ENCODE results near the gene SOBP. TPM values are rescaled to one million over a fixed set of nuclear protein-coding genes. Genes with fewer than 3 reads are reported as not detected.

Gene SOBP
- polyA plus RNA-seq, 2 of the 4 experiments (the other 2 are of a cell fraction): 0.18 to 0.53 TPM

DNA sequence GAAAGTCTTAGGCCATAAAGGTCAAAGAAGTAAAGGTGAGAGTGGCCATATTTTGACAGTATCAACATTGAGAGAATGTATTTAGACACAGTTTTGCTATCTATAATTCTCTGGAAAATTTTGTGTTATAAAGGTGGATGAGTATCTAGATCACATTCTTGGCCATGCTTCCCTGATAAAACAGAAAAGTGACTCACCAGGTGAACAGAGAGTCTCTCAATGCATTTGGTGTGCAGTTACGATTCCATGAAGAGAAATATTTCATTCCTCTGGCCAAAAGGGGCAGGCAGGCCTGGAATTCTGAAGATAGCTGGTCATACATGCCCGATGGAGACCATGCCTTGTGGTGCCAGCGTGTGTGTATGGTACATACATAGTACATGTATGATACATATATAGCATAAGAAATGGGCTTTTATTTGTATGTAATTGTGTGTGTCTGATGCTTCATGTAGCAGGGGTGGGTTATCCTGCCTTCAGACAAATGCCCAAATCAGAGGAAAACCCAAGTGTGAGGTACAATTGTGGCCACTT lies 164.0 kb downstream of the SOBP start:
- no peaks in the 10 kb centered on the region for H3K4me1 ChIP-seq
- POLR2A ChIA-PET: no interaction called here

DNA sequence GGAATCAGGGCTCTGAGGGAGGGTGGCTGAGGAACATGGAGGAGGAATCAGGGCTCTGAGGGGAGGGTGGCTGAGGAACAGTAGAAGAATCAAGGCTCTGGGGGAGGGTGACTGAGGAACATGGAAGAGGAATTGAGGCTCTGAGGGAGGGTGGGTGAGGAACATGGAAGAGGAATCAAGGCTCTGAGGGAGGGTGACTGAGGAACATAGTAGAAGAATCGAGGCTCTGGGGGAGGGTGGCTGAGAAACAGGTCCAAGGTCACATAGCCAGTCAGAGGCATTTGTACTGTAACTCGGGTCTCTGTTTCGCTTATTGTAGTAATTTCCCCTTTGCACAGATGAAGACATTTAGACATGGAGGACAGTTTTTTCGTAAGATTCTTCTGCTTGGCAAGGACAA lies 164.8 kb downstream of the SOBP start:
- ChIA-PET CTCF (no interaction called here), POLR2A (no interaction called here)
- Histone ChIP-seq H3K4me2 (no peak overlapping the region), H3K4me1 (no peaks in the 10 kb centered on the region), H3K27ac (no peak overlapping the region), H3K4me3 (no peak overlapping the region), H3K9me3 (no peaks in the 10 kb centered on the region)
- FAIRE-seq (no peak), ATAC-seq (no peak), DNase-seq (ENCODE audit: low read depth in 1 of 2, low spot score in 1 of 2) (no peak)
- WGBS (ENCODE audit: missing lambda C conversion rate): 65% methylated on average over 4 of the region's 4 CpGs
- TF ChIP-seq EP300 (IDR thresholded peaks at IDR 0.05): no peak
- no peak for TF ChIP-seq HDAC2 (IDR thresholded peaks at IDR 0.05)
- TF ChIP-seq RAD21 (conservative IDR thresholded peaks at IDR 0.05 in 1 of 2, IDR thresholded peaks at IDR 0.05 in 1 of 2): no peak
- TF ChIP-seq ESRRA (IDR thresholded peaks at IDR 0.05; ENCODE audit: borderline replicate concordance, low read length): no peak
- TF ChIP-seq SREBF2 (IDR thresholded peaks at IDR 0.05): no peak
- TF ChIP-seq ZFP36 (IDR thresholded peaks at IDR 0.05; ENCODE audit: borderline replicate concordance, partially characterized antibody): no peak
- TF ChIP-seq, protein P1, sequence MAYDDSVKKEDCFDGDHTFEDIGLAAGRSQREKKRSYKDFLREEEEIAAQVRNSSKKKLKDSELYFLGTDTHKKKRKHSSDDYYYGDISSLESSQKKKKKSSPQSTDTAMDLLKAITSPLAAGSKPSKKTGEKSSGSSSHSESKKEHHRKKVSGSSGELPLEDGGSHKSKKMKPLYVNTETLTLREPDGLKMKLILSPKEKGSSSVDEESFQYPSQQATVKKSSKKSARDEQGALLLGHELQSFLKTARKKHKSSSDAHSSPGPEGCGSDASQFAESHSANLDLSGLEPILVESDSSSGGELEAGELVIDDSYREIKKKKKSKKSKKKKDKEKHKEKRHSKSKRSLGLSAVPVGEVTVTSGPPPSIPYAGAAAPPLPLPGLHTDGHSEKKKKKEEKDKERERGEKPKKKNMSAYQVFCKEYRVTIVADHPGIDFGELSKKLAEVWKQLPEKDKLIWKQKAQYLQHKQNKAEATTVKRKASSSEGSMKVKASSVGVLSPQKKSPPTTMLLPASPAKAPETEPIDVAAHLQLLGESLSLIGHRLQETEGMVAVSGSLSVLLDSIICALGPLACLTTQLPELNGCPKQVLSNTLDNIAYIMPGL (CRISPR knock-in tag; IDR thresholded peaks at IDR 0.05; ENCODE audit: borderline replicate concordance): no peak
- no peak for TF ChIP-seq HOXB5 (CRISPR knock-in tag; IDR thresholded peaks at IDR 0.05)
- TF ChIP-seq RARB (CRISPR knock-in tag; IDR thresholded peaks at IDR 0.05): no peak
- TF ChIP-seq NR3C1 (IDR thresholded peaks at IDR 0.05): no peak
- TF ChIP-seq, protein P2, sequence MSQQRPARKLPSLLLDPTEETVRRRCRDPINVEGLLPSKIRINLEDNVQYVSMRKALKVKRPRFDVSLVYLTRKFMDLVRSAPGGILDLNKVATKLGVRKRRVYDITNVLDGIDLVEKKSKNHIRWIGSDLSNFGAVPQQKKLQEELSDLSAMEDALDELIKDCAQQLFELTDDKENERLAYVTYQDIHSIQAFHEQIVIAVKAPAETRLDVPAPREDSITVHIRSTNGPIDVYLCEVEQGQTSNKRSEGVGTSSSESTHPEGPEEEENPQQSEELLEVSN (IDR thresholded peaks at IDR 0.05; ENCODE audit: borderline replicate concordance, low read depth): no peak
- TF ChIP-seq MAFK (IDR thresholded peaks at IDR 0.05; ENCODE audit: partially characterized antibody): no peak
- no peak for TF ChIP-seq ZNF302 (CRISPR knock-in tag; IDR thresholded peaks at IDR 0.05)
- no peak for TF ChIP-seq ZSCAN20 (CRISPR knock-in tag; IDR thresholded peaks at IDR 0.05)
- TF ChIP-seq CHD4 (IDR thresholded peaks at IDR 0.05; ENCODE audit: borderline replicate concordance): no peak
- no peak for TF ChIP-seq CEBPB (IDR thresholded peaks at IDR 0.05)
- TF ChIP-seq FOSB (CRISPR knock-in tag; IDR thresholded peaks at IDR 0.05): no peak
- TF ChIP-seq, protein P3, sequence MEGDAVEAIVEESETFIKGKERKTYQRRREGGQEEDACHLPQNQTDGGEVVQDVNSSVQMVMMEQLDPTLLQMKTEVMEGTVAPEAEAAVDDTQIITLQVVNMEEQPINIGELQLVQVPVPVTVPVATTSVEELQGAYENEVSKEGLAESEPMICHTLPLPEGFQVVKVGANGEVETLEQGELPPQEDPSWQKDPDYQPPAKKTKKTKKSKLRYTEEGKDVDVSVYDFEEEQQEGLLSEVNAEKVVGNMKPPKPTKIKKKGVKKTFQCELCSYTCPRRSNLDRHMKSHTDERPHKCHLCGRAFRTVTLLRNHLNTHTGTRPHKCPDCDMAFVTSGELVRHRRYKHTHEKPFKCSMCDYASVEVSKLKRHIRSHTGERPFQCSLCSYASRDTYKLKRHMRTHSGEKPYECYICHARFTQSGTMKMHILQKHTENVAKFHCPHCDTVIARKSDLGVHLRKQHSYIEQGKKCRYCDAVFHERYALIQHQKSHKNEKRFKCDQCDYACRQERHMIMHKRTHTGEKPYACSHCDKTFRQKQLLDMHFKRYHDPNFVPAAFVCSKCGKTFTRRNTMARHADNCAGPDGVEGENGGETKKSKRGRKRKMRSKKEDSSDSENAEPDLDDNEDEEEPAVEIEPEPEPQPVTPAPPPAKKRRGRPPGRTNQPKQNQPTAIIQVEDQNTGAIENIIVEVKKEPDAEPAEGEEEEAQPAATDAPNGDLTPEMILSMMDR (IDR thresholded peaks at IDR 0.05): no peak
- no peak for TF ChIP-seq EHMT2 (IDR thresholded peaks at IDR 0.05; ENCODE audit: low read depth)
- TF ChIP-seq NFE2L2 (conservative IDR thresholded peaks at IDR 0.05; ENCODE audit: low read length): no peak

More for the DNA sequence above, 164.0 kb downstream of the SOBP start:
- DNase-seq (ENCODE audit: low read depth in 1 of 2, low spot score in 1 of 2): no peak
- WGBS (ENCODE audit: missing lambda C conversion rate): 58% methylated on average over 3 of the region's 3 CpGs
- H3K9me3 ChIP-seq: no peaks in the 10 kb centered on the region
- no peak for ATAC-seq
- no peak overlapping the region for H3K27ac ChIP-seq
- TF ChIP-seq, protein P4, sequence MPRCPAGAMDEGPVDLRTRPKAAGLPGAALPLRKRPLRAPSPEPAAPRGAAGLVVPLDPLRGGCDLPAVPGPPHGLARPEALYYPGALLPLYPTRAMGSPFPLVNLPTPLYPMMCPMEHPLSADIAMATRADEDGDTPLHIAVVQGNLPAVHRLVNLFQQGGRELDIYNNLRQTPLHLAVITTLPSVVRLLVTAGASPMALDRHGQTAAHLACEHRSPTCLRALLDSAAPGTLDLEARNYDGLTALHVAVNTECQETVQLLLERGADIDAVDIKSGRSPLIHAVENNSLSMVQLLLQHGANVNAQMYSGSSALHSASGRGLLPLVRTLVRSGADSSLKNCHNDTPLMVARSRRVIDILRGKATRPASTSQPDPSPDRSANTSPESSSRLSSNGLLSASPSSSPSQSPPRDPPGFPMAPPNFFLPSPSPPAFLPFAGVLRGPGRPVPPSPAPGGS (IDR thresholded peaks at IDR 0.05): no peak
- TF ChIP-seq RCOR1 (IDR thresholded peaks at IDR 0.05; ENCODE audit: low read depth, low read length): no peak
- TF ChIP-seq JUN (IDR thresholded peaks at IDR 0.05): no peak
- TF ChIP-seq POLR2AphosphoS2 (conservative IDR thresholded peaks at IDR 0.05; ENCODE audit: low read length): no peak
- TF ChIP-seq BHLHE40 (IDR thresholded peaks at IDR 0.05; ENCODE audit: low read depth, low read length): no peak
- TF ChIP-seq SREBF2 (IDR thresholded peaks at IDR 0.05): no peak
- no peak for TF ChIP-seq HOXA7 (CRISPR knock-in tag; IDR thresholded peaks at IDR 0.05)
- TF ChIP-seq CBX8 (IDR thresholded peaks at IDR 0.05): no peak
- no peak for TF ChIP-seq KDM5A (IDR thresholded peaks at IDR 0.05)
- TF ChIP-seq EP300 (IDR thresholded peaks at IDR 0.05): no peak
- no peak for TF ChIP-seq KDM1A (IDR thresholded peaks at IDR 0.05; ENCODE audit: low read depth)
- TF ChIP-seq, protein P5, sequence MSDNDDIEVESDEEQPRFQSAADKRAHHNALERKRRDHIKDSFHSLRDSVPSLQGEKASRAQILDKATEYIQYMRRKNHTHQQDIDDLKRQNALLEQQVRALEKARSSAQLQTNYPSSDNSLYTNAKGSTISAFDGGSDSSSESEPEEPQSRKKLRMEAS (IDR thresholded peaks at IDR 0.05): no peak
- TF ChIP-seq JUNB (IDR thresholded peaks at IDR 0.05): no peak
- TF ChIP-seq HDAC2 (IDR thresholded peaks at IDR 0.05): no peak
- TF ChIP-seq, protein P2 (IDR thresholded peaks at IDR 0.05; ENCODE audit: borderline replicate concordance, low read depth): no peak
- CTCF ChIA-PET: interaction anchor here (0.8 to 1.3 kb wide), 2 partner anchors 10 to 16 kb away, joined by 3 read pairs; no protein-coding TSS in a partner anchor
- H3K4me3 ChIP-seq: no peak overlapping the region
- no peak for FAIRE-seq
- H3K4me2 ChIP-seq: no peak overlapping the region

Measured in A549 (cell line).